Neuronal stem cell (in vitro differentiated cells): ENCODE measurements around the gene JAGN1. TPM values are rescaled to one million over a fixed set of nuclear protein-coding genes. Genes with fewer than 3 reads are reported as not detected.
A peak's percentile ranks its signal among the peaks of the same experiment; 100 is the strongest.

ENCODE experiments used
- DNase-seq: peaks from one replicate; pipeline ENCODE4 v3.0.0-alpha.2; 2013; ENCODE audit warnings: low spot score
- H2AFZ ChIP-seq: one replicate; pipeline ENCODE4 v1.6.1; 2013; ENCODE audit warnings: mild to moderate bottlenecking, low read length, inconsistent platforms
- H2AK5ac ChIP-seq: 2 replicates; pipeline ENCODE4 v1.6.1; 2013; ENCODE audit warnings: low read depth, mild to moderate bottlenecking, inconsistent platforms, low read length, moderate library complexity, mixed read lengths
- H2BK120ac ChIP-seq: 2 replicates; pipeline ENCODE4 v1.6.1; 2013; ENCODE audit warnings: low read depth, mild to moderate bottlenecking, inconsistent platforms, low read length, moderate library complexity, mixed read lengths
- H2BK12ac ChIP-seq: one replicate; pipeline ENCODE4 v1.6.1; 2013; ENCODE audit warnings: low read length, inconsistent platforms
- H2BK15ac ChIP-seq: 2 replicates; pipeline ENCODE4 v1.6.1; 2013; ENCODE audit warnings: mild to moderate bottlenecking, low read length, inconsistent platforms, mixed read lengths
- H2BK5ac ChIP-seq: one replicate; pipeline ENCODE4 v1.6.1; 2013; ENCODE audit warnings: inconsistent platforms, mild to moderate bottlenecking, low read length, moderate library complexity
- H3K14ac ChIP-seq: one replicate; pipeline ENCODE4 v1.6.1; 2013; ENCODE audit warnings: low read length, inconsistent platforms
- H3K18ac ChIP-seq: 2 replicates; pipeline ENCODE4 v1.6.1; 2013; ENCODE audit warnings: low read length, inconsistent platforms
- H3K23ac ChIP-seq: 2 replicates; pipeline ENCODE4 v1.6.1; 2013; ENCODE audit warnings: low read depth, mild to moderate bottlenecking, mixed read lengths, low read length, inconsistent platforms; ENCODE audit not compliant: poor library complexity
- H3K27ac ChIP-seq: replicated peaks from 3 replicates; pipeline ENCODE4 v1.5.1; 2013; ENCODE audit warnings: low read length, inconsistent platforms
- H3K27me3 ChIP-seq, 3 experiments: 2 replicates each; pipeline ENCODE4 v1.6.1; 2013; ENCODE audit warnings: low read length in 3 of 3, mild to moderate bottlenecking in 2 of 3, inconsistent platforms in 1 of 3, low read depth in 1 of 3, mixed read lengths in 1 of 3, moderate library complexity in 1 of 3; ENCODE audit not compliant: control insufficient read depth in 3 of 3, insufficient read depth in 3 of 3
- H3K36me3 ChIP-seq, 2 donors: replicated peaks in 1 of 2; 2 replicates each; pipeline ENCODE4 v1.6.1; 2013; ENCODE audit warnings: low read length in 2 of 2; ENCODE audit not compliant: control insufficient read depth in 2 of 2, insufficient read depth in 2 of 2
- H3K4ac ChIP-seq: 2 replicates; pipeline ENCODE4 v1.6.1; 2013; ENCODE audit warnings: inconsistent platforms, mild to moderate bottlenecking, low read length, moderate library complexity
- H3K4me1 ChIP-seq, 2 donors: 1 replicate in 1 of 2; 2 replicates in 1 of 2; pipeline ENCODE4 v1.6.1; 2013; ENCODE audit warnings: low read length in 2 of 2, low read depth in 1 of 2; ENCODE audit not compliant: control insufficient read depth in 2 of 2, insufficient read depth in 1 of 2
- H3K4me2 ChIP-seq: one replicate; pipeline ENCODE4 v1.6.1; 2013; ENCODE audit warnings: mild to moderate bottlenecking, low read length, inconsistent platforms; ENCODE audit not compliant: insufficient read depth, poor library complexity, severe bottlenecking
- H3K4me3 ChIP-seq, 2 donors: 2 replicates each; pipeline ENCODE4 v1.5.1; 2013; ENCODE audit warnings: low read length in 2 of 2, mild to moderate bottlenecking in 2 of 2, inconsistent platforms in 1 of 2, moderate library complexity in 1 of 2
- H3K79me1 ChIP-seq: one replicate; pipeline ENCODE4 v1.6.1; 2013; ENCODE audit warnings: low read depth, mild to moderate bottlenecking, inconsistent platforms, low read length, moderate library complexity
- H3K9ac ChIP-seq: one replicate; pipeline ENCODE4 v1.6.1; 2013; ENCODE audit warnings: mild to moderate bottlenecking, low read depth, low read length, inconsistent platforms; ENCODE audit not compliant: poor library complexity
- H3K9me3 ChIP-seq, 2 donors: replicated peaks in 1 of 2; 2 replicates each; pipeline versions ENCODE3 to v1.6.1; 2013; ENCODE audit warnings: low read length in 2 of 2, mild to moderate bottlenecking in 2 of 2, inconsistent platforms in 1 of 2, low read depth in 1 of 2, mixed read lengths in 1 of 2, moderate library complexity in 1 of 2; ENCODE audit not compliant: control insufficient read depth in 2 of 2, insufficient read depth in 1 of 2
- H4K8ac ChIP-seq: one replicate; pipeline ENCODE4 v1.6.1; 2013; ENCODE audit warnings: low read depth, mild to moderate bottlenecking, inconsistent platforms, low read length, moderate library complexity
- H4K91ac ChIP-seq: one replicate; pipeline ENCODE4 v1.6.1; 2013; ENCODE audit warnings: low read length, low read depth, mild to moderate bottlenecking, inconsistent platforms; ENCODE audit not compliant: poor library complexity
- WGBS, 2 donors: extraction: QIAGEN DNeasy Blood & Tissue Kit; methylation state at CpG; one replicate each; pipeline ENCODE4 v1.1.7; 2013; ENCODE audit warnings: missing lambda C conversion rate in 2 of 2, mixed read lengths in 1 of 2; ENCODE audit not compliant: insufficient read length in 2 of 2, insufficient replicate concordance in 1 of 2; ENCODE audit errors: extremely low coverage in 2 of 2; 5-methylcytosine and 5-hydroxymethylcytosine counted together
- polyA plus RNA-seq, 2 experiments: library from polyadenylated mRNA; stranded (reverse); fragments of 200-250 nt; gene quantifications; one replicate each; pipeline ENCODE4 v1.2.3, GENCODE V29; 2013

Gene JAGN1
- polyA plus RNA-seq (2013, experiment 1 of 2): 23.4 TPM
- 24.0 TPM for polyA plus RNA-seq (2013, experiment 2 of 2)

GRCh38 chr3:9890249-9891071 is at the start of gene JAGN1:
JAGN1 (plus strand) TSS chr3:9890610; CDS start chr3:9890723, 113 bp downstream.
- Histone ChIP-seq H3K4me3 (peak within 1 kb of the TSS; percentile 98 to 99), H3K4ac (peak within 1 kb of the TSS; percentile 89), H3K23ac (peak within 1 kb of the TSS; percentile 100), H2BK15ac (no peak within 1 kb of the TSS), H2BK5ac (peak within 1 kb of the TSS; percentile 83), H3K9ac (peak within 1 kb of the TSS; percentile 100), H2BK120ac (peak within 1 kb of the TSS; percentile 28), H4K91ac (no peak within 1 kb of the TSS), H2BK12ac (no peak within 1 kb of the TSS), H3K79me1 (peaks cover 5% of the 10 kb centered on the region), H4K8ac (peak within 1 kb of the TSS; percentile 100), H3K27ac (no peak within 1 kb of the TSS), H3K9me3 (peaks cover 0 to 3% of the 10 kb centered on the region in 2 donors), H2AFZ (peak within 1 kb of the TSS; percentile 94), H3K4me2 (peak within 1 kb of the TSS; percentile 76), H3K14ac (peak within 1 kb of the TSS; percentile 84), H3K27me3 (peaks cover 0 to 8% (median 0%) of the 10 kb centered on the region in 3 experiments), H3K4me1 (peaks cover 0 to 1% of the 10 kb centered on the region in 2 donors), H3K36me3 (peaks cover 14 to 34% of the 10 kb centered on the region in 2 donors), H3K18ac (peak within 1 kb of the TSS; percentile 99), H2AK5ac (peak within 1 kb of the TSS; percentile 60)
- DNase-seq: peak; percentile 92
- WGBS, 2 donors: no CpG with 5 or more reads among the region's 62 CpGs

GRCh38 chr3:9841015-9841414 is 49.4 kb upstream of the JAGN1 start:
- Histone ChIP-seq H2BK15ac (no peak overlapping the region), H2AK5ac (no peak overlapping the region), H3K4me3 (no peak overlapping the region), H2BK120ac (no peak overlapping the region), H3K23ac (no peak overlapping the region), H4K8ac (no peak overlapping the region), H3K36me3 (peaks cover 31 to 51% of the 10 kb centered on the region in 2 donors), H3K4me1 (peaks cover 2 to 4% of the 10 kb centered on the region in 2 donors), H3K9me3 (no peaks in the 10 kb centered on the region), H3K14ac (no peak overlapping the region), H3K27ac (no peak overlapping the region), H2AFZ (no peak overlapping the region), H2BK12ac (no peak overlapping the region), H3K4me2 (no peak overlapping the region), H3K18ac (no peak overlapping the region), H3K9ac (no peak overlapping the region), H4K91ac (no peak overlapping the region), H3K4ac (no peak overlapping the region), H3K27me3 (no peaks in the 10 kb centered on the region), H2BK5ac (no peak overlapping the region), H3K79me1 (peaks cover 2% of the 10 kb centered on the region)
- WGBS, 2 donors: no CpG with 5 or more reads among the region's 8 CpGs
- no peak for DNase-seq

GRCh38 chr3:9843715-9844438 is 46.5 kb upstream of the JAGN1 start, which contains the start of gene RPUSD3:
RPUSD3 (minus strand) TSS chr3:9844008; CDS start chr3:9843990, 18 bp downstream.
- H3K27ac ChIP-seq: no peak within 1 kb of the TSS
- WGBS, 2 donors: no CpG with 5 or more reads among the region's 42 CpGs
- no peak within 1 kb of the TSS for H3K14ac ChIP-seq
- H2AK5ac ChIP-seq: peak within 1 kb of the TSS; percentile 20
- peak; percentile 95 for DNase-seq
- no peak within 1 kb of the TSS for H4K91ac ChIP-seq
- no peaks in the 10 kb centered on the region for H3K27me3 ChIP-seq
- H3K4me3 ChIP-seq: peak within 1 kb of the TSS; percentile 80 to 85
- no peak within 1 kb of the TSS for H3K4ac ChIP-seq
- H3K36me3 ChIP-seq: peaks cover 22 to 32% of the 10 kb centered on the region in 2 donors
- H4K8ac ChIP-seq: no peak within 1 kb of the TSS
- peak within 1 kb of the TSS; percentile 95 for H3K9ac ChIP-seq
- H2BK12ac ChIP-seq: no peak within 1 kb of the TSS
- peak within 1 kb of the TSS; percentile 99 for H3K23ac ChIP-seq
- peaks cover 4% of the 10 kb centered on the region for H3K79me1 ChIP-seq
- H3K9me3 ChIP-seq: peaks cover 0 to 2% of the 10 kb centered on the region in 2 donors
- H3K4me1 ChIP-seq: peaks cover 2 to 4% of the 10 kb centered on the region in 2 donors
- H2BK15ac ChIP-seq: peak within 1 kb of the TSS; percentile 74
- no peak within 1 kb of the TSS for H2BK120ac ChIP-seq
- H3K18ac ChIP-seq: peak within 1 kb of the TSS; percentile 98
- H2AFZ ChIP-seq: peak within 1 kb of the TSS; percentile 87
- peak within 1 kb of the TSS; percentile 70 for H2BK5ac ChIP-seq
- peak within 1 kb of the TSS; percentile 82 for H3K4me2 ChIP-seq
